Superior temporal gyrus (tissue), 1 donor: ENCODE results near the gene LOXHD1.

ENCODE experiments used
- DNase-seq: peaks from one replicate; pipeline ENCODE4 v3.0.0-alpha.2; 2016; ENCODE audit errors: extremely low spot score

Gene LOXHD1

GRCh38 chr18:46657115-46657955, at the start of gene LOXHD1:
Gene LOXHD1, minus strand, starts transcription at chr18:46657220. Its CDS starts 187 bp downstream, at chr18:46657033.
- DNase-seq, result no peak

GRCh38 chr18:46705521-46705920, 48.5 kb upstream of the LOXHD1 start:
- DNase-seq, result no peak

- no peak for DNase-seq
Measured at GRCh38 chr18:46704816-46705215, 47.8 kb upstream of the LOXHD1 start.

- no peak for DNase-seq
Measured at GRCh38 chr18:46704189-46704588, 47.2 kb upstream of the LOXHD1 start.

GRCh38 chr18:46702471-46702870, 45.5 kb upstream of the LOXHD1 start:
- no peak for DNase-seq

GRCh38 chr18:46700066-46700824, 43.2 kb upstream of the LOXHD1 start:
- DNase-seq, result no peak

- DNase-seq, result no peak
Measured at GRCh38 chr18:46696702-46697101, 39.7 kb upstream of the LOXHD1 start.

GRCh38 chr18:46696268-46696667, 39.2 kb upstream of the LOXHD1 start:
- DNase-seq, result no peak

- no peak for DNase-seq
Measured at GRCh38 chr18:46693996-46694395, 37.0 kb upstream of the LOXHD1 start.

GRCh38 chr18:46688853-46689525, 32.0 kb upstream of the LOXHD1 start:
- DNase-seq, result no peak

- no peak for DNase-seq
Measured at GRCh38 chr18:46686186-46686585, 29.2 kb upstream of the LOXHD1 start.

GRCh38 chr18:46683252-46683651, 26.2 kb upstream of the LOXHD1 start:
- no peak for DNase-seq

- DNase-seq, result no peak
Measured at GRCh38 chr18:46680784-46681695, 24.0 kb upstream of the LOXHD1 start.

- no peak for DNase-seq
Measured at GRCh38 chr18:46679846-46680598, 23.0 kb upstream of the LOXHD1 start.

GRCh38 chr18:46678785-46679399, 21.9 kb upstream of the LOXHD1 start:
- DNase-seq, result no peak

GRCh38 chr18:46678041-46678440, 21.0 kb upstream of the LOXHD1 start:
- no peak for DNase-seq

- DNase-seq, result no peak
Measured at GRCh38 chr18:46677611-46678010, 20.6 kb upstream of the LOXHD1 start.

GRCh38 chr18:46676182-46676835, 19.3 kb upstream of the LOXHD1 start:
- DNase-seq, result no peak

- DNase-seq, result no peak
Measured at GRCh38 chr18:46675112-46675511, 18.1 kb upstream of the LOXHD1 start.
